GM12878 (cell line): Measurements from ENCODE around the gene MEGF9.

Experiments
- EZH2 ChIP-seq: IDR thresholded peaks from 2 replicates; pipeline ENCODE4 v1.6.1; 2012; ENCODE audit warnings: low read depth, mild to moderate bottlenecking, control low read depth, inconsistent platforms, low read length, borderline replicate concordance; ENCODE audit not compliant: control insufficient read depth
- TARDBP ChIP-seq: IDR thresholded peaks from 2 replicates; pipeline ENCODE4 v1.6.1; 2016; ENCODE audit warnings: borderline replicate concordance
- TF ChIP-seq, protein P1 (sequence below): fragments of 450-650 bp; formaldehyde crosslinking; IDR thresholded peaks from 2 replicates; pipeline ENCODE4 v1.5.0; 2022; ENCODE audit warnings: mild to moderate bottlenecking, missing genetic modification characterization
- TF ChIP-seq, protein P2 (sequence below): fragments of 450-650 bp; IDR thresholded peaks from 2 replicates; pipeline ENCODE4 v1.6.1; 2014; ENCODE audit warnings: mild to moderate bottlenecking

- TF ChIP-seq TARDBP: no peak
- no peak for TF ChIP-seq EZH2
- TF ChIP-seq, protein P1, sequence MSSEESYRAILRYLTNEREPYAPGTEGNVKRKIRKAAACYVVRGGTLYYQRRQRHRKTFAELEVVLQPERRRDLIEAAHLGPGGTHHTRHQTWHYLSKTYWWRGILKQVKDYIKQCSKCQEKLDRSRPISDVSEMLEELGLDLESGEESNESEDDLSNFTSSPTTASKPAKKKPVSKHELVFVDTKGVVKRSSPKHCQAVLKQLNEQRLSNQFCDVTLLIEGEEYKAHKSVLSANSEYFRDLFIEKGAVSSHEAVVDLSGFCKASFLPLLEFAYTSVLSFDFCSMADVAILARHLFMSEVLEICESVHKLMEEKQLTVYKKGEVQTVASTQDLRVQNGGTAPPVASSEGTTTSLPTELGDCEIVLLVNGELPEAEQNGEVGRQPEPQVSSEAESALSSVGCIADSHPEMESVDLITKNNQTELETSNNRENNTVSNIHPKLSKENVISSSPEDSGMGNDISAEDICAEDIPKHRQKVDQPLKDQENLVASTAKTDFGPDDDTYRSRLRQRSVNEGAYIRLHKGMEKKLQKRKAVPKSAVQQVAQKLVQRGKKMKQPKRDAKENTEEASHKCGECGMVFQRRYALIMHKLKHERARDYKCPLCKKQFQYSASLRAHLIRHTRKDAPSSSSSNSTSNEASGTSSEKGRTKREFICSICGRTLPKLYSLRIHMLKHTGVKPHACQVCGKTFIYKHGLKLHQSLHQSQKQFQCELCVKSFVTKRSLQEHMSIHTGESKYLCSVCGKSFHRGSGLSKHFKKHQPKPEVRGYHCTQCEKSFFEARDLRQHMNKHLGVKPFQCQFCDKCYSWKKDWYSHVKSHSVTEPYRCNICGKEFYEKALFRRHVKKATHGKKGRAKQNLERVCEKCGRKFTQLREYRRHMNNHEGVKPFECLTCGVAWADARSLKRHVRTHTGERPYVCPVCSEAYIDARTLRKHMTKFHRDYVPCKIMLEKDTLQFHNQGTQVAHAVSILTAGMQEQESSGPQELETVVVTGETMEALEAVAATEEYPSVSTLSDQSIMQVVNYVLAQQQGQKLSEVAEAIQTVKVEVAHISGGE (CRISPR knock-in tag): no peak
- TF ChIP-seq, protein P2, sequence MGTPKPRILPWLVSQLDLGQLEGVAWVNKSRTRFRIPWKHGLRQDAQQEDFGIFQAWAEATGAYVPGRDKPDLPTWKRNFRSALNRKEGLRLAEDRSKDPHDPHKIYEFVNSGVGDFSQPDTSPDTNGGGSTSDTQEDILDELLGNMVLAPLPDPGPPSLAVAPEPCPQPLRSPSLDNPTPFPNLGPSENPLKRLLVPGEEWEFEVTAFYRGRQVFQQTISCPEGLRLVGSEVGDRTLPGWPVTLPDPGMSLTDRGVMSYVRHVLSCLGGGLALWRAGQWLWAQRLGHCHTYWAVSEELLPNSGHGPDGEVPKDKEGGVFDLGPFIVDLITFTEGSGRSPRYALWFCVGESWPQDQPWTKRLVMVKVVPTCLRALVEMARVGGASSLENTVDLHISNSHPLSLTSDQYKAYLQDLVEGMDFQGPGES: no peak
Observed at GRCh38 chr9:120712539-120713031, 1.7 kb downstream of the MEGF9 start.
